Activated CD8-positive, alpha-beta memory T cell treated with anti-CD3 and anti-CD28 coated beads for 1 hour (primary cell): Measurements from ENCODE around the gene PIK3R3.

Experiments
- DNase-seq, 2 donors: peaks; one replicate each; pipeline ENCODE4 v3.0.0-alpha.2; 2020; ENCODE audit warnings: low read depth in 1 of 2; ENCODE audit errors: extremely low read depth in 1 of 2

Gene PIK3R3

GRCh38 chr1:46132529-46133180 lies at the start of gene PIK3R3:
Gene PIK3R3, minus strand, starts transcription at chr1:46132629. Its CDS starts 677 bp downstream, at chr1:46131952.
- peak; percentile 62 to 68 for DNase-seq

- DNase-seq: no peak
Observed at GRCh38 chr1:46181343-46182260, 49.2 kb upstream of the PIK3R3 start.

DNA sequence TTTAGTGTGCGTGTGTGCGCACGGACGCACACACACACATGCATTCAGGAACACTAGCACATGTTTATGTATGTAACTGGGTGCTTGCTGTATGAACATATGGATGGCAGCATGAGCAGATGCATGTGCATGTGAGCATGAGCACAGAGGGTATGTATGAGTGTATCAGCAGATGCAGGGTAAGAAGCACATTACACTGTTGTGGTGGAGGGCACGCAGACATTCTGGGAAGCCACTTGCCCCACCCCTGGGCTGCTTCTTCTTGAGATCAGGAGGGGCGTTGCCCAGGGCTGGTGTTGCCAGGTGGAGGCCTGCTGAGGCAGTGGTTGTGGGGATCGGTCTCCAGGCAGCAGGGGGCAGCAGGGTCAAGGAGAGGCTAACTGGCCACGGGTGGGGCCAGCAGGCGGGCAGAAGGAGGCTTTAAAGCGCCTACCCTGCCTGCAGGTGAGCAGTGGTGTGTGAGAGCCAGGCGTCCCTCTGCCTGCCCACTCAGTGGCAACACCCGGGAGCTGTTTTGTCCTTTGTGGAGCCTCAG lies 47.7 kb upstream of the PIK3R3 start:
- no peak for DNase-seq

- DNase-seq: peak in 1 of 2 donors; percentile 36
Observed at GRCh38 chr1:46179138-46180081, 47.0 kb upstream of the PIK3R3 start.

- DNase-seq: no peak
Observed at GRCh38 chr1:46176211-46176865, 43.9 kb upstream of the PIK3R3 start, which contains the start of gene P3R3URF. Gene P3R3URF, minus strand, starts transcription at chr1:46176488. Its CDS starts 17 bp downstream, at chr1:46176471.

DNA sequence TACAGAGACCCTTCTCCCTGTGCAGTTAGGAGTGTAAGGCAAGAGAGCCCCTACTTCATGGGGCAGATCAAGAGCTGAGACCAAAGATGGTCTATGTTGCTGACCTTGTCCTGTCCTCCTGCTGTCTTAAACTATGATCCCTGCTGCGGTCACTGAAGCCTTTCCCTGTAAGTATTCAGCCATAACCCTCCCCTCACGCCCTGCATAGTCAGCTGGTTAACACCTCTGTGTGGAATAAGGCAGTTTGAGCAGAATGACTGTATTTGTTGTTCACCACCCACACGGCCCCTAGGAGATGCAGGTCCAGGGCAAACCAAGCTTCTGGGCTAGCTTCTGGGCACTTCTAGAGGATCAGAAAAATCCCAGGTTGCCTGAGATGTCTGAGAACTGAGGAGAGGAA lies 42.8 kb upstream of the PIK3R3 start:
- DNase-seq: no peak

- DNase-seq: no peak
Observed at GRCh38 chr1:46174448-46175231, 42.2 kb upstream of the PIK3R3 start, which contains the start of gene TSPAN1. Gene TSPAN1, plus strand, starts transcription at chr1:46175087. Its CDS starts 6,021 bp downstream, at chr1:46181108.

DNA sequence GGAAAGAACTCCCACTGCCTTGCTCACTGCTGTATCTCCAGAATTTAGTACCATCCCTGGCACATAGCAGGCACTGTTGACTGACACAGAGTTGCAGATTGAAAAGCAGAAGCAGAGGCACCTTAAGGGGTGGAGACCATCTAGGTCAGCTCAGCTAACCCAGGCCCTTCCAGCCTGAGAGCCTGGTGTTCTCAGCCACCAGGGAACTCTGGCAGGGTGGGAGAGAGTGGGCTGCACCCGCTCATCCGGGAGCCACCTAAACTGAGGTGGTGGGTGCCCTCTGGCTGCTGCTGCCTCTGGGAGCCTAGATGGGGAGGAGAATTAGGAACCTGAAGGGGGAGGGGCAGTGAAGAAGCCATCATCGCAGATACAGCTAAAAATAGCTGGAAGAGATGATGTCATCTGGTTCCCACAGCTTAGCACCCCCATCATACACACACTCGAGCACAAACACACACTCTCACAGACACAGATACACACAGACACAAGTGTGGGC lies 41.0 kb upstream of the PIK3R3 start:
- DNase-seq: no peak

GRCh38 chr1:46172321-46172720 lies 39.9 kb upstream of the PIK3R3 start:
- DNase-seq: no peak

DNA sequence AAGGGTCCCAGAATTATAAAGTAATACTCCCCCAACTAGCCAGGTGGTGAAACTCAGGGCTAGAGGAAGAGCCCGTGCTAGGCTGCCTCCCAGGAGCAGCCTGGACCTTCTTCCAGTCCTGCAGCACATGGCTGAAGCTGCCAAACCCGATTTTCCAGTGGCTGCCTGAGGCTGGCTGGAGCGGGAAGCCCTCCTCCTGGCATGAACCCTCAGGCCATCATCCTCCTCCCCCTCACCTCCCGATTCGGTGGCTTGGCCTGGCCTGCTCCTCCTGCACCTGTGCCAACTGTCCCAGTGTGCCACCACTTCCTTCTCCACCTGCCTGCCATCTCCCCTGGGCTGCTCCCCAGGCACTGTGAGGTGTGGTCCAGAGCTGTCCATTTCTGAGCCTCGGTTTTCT lies 39.4 kb upstream of the PIK3R3 start:
- no peak for DNase-seq

DNA sequence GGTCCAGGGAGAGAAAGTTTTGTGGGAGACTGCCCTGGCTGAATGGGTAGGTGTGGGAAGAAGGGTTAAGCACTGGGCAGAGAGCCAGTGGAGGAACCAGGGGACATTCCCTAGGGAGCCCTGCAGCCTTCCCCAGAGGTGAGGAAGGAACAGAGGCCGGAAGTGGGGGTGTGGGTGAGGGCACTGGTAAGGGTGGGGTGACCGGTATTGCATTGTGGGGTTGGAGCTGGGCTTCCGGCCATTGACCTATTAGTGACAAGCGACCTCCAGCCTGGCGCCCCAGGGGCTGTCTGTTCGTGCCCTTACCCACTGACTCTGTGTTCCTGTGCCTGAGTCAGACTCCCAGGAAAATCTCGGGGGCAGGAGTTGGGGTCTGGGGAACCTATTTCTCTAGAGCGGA lies 38.9 kb upstream of the PIK3R3 start:
- DNase-seq: no peak

DNA sequence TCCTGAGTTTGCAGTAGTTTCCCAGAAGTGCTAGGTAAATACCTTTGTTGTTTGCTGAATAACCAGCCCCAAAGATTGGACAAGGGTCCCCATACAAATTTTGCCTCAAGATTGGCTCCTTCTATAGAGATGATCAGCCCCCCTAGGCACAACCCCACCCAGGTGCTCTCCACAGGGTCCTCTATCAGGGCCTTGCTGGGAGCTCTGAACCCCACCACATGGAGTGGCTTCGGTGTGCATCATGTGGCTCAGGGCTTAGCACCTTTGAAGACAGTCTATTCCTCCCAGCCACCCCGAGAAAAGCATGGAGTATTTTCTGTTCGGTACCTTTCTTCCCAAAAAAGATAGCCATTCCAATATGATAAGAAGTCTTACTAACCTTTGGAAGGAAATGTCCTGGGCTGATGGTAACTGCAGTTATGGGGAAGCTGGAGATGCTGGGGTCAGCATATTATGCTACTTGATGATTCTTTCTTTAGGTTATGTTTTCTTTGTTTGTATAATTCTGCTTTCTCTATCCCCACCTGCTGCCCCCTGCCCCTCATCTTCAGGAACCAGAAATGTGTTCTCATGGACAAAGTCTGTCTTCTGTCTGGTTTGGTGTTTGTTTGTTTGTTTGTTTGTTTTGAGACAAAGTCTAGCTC lies 37.5 kb upstream of the PIK3R3 start:
- DNase-seq: no peak

DNA sequence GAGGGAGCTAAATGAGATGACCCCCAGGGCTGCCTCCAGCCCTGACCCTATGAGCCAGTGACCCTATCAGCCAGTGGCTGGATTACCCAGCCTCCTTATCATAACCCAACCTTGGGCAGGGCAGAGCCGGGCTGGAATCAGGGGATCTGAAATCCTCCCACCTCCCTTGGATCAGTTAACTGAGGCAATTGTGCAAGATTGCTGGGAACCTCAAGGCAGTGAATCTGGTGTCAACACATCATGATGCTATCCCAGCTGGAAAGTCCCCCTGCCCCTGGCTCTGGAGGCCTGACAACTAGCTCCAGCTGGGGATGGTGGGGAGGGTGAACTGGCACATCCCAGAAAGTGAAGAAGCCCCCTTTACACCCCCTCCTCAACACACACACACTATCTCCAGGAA lies 36.0 kb upstream of the PIK3R3 start:
- no peak for DNase-seq

DNA sequence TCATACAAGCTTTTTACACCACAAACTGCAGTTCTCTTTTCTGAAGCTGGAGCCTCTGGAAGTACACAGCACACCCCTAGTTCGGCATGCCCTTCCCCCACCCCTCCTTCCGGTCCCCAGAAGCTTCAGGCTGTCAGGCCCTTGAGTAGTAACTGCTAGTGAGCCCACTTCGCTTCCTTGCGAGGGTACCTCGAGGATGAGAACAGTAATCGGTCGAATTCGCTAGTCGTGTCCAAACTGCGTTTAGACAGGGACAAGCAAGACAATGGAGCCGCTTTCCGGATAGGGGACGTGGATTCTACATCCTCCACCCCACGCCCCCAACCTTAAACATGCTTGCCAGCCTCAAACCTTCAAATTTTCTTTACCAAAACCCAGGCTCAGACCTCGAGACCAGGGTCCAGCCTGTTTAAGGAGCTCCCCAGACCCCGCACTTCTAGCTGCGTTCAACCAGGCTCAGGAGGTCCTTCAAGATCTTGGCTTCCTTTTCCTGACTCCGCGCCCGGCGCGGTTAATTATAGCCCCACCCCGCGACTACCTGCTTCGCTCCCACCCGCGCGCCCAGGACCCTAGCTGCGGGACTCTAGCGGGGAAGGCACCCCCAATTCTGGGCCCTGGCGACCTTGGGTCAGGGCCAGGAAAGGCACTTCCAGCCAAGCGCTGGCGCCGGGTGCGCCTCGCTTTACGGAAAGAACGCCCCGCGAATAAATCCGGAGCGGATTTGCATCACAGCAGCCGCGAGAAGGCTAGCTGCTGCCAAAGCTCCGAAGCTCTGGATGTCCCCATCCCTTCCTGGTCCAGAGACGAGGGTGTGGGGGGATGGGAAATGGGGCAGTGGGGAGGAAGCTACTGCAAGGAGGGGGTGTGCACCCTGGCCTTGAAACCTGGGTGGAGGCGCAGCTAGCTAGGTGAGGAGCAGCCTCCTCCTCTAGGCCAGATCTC lies 34.4 kb upstream of the PIK3R3 start:
- peak in 1 of 2 donors; percentile 9 for DNase-seq

DNA sequence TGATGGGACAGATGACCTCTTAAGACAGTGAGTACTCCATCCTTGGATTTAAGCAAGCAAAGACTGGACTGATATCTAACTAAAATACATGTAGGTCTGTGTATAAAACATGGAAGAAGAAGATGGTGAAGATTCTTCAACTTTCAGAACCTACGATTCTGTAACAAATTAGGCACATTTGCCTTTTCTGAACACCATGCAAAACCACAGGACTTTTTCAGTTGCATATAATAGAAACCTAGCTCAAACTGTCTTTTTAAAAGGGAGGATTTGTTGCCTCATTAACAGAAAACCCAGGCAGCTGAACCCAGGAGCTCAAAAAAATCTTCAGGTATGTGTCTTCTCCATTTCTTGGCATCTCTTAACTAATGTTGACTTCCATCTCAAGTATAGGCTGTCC lies 27.8 kb upstream of the PIK3R3 start:
- no peak for DNase-seq

- no peak for DNase-seq
Observed at GRCh38 chr1:46159516-46159915, 27.1 kb upstream of the PIK3R3 start.
